NB4 (cell line): ENCODE results near the gene AP4M1.

Source experiments
- DNase-seq: peaks from one replicate; pipeline ENCODE4 v3.0.0; 2010; ENCODE audit warnings: low read depth
- H3K4me3 ChIP-seq: one replicate; pipeline ENCODE4 v1.5.1; 2011; ENCODE audit warnings: mild to moderate bottlenecking, low read depth, low read length, moderate library complexity
- MYC ChIP-seq: IDR thresholded peaks from 2 replicates; pipeline ENCODE4 v1.6.1; 2011; ENCODE audit warnings: low read depth, low read length
- POLR2A ChIP-seq: IDR thresholded peaks from 2 replicates; pipeline ENCODE4 v1.6.1; 2011; ENCODE audit warnings: mild to moderate bottlenecking; ENCODE audit not compliant: insufficient read length; ENCODE audit errors: extremely low read depth
- TF ChIP-seq, protein P1 (sequence below): IDR thresholded peaks from 2 replicates; pipeline ENCODE4 v1.6.1; 2011; ENCODE audit warnings: low read depth, low read length
- TF ChIP-seq, protein P2 (sequence below): IDR thresholded peaks from one replicate; pipeline ENCODE4 v1.5.1; 2012; ENCODE audit warnings: low read depth, low read length

Gene AP4M1

DNA sequence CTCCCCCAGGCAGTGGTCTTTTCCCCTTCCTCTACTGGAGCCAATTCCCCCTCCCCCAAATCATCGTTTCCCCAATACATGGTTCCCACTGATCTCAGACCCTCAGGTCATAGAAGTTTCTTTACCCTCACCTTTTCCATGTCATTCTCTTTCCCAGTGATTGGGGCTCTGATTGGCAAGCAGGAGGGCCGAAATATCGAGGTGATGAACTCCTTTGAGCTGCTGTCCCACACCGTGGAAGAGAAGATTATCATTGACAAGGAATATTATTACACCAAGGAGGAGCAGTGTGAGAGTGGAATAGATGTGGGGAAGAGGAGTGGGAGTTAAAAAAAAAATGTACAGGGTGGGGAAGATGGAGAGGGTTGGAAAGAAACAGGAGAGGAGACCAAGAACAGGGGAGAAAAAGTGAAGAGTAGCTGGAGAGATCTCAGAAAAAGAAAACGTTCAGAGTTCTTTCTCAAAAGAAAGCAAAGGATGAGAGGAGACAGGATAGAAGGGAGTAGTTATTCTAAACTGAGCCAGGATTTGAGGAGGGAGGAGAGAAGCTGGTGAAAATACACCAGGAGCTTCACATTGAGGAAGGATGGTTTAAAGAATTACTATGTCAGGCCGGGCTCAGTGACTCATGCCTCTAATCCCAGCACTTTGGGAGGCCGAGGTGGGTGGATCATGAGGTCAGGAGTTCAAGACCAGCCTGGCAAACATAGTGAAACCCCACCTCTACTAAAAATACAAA, 11.8 kb upstream of the AP4M1 start:
- H3K4me3 ChIP-seq, result peak overlapping the region; percentile 94
- no peak for DNase-seq
- TF ChIP-seq, protein P1, sequence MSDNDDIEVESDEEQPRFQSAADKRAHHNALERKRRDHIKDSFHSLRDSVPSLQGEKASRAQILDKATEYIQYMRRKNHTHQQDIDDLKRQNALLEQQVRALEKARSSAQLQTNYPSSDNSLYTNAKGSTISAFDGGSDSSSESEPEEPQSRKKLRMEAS, result no peak
- TF ChIP-seq POLR2A (no peak), MYC (no peak)
- TF ChIP-seq, protein P2, sequence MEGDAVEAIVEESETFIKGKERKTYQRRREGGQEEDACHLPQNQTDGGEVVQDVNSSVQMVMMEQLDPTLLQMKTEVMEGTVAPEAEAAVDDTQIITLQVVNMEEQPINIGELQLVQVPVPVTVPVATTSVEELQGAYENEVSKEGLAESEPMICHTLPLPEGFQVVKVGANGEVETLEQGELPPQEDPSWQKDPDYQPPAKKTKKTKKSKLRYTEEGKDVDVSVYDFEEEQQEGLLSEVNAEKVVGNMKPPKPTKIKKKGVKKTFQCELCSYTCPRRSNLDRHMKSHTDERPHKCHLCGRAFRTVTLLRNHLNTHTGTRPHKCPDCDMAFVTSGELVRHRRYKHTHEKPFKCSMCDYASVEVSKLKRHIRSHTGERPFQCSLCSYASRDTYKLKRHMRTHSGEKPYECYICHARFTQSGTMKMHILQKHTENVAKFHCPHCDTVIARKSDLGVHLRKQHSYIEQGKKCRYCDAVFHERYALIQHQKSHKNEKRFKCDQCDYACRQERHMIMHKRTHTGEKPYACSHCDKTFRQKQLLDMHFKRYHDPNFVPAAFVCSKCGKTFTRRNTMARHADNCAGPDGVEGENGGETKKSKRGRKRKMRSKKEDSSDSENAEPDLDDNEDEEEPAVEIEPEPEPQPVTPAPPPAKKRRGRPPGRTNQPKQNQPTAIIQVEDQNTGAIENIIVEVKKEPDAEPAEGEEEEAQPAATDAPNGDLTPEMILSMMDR, result no peak

DNA sequence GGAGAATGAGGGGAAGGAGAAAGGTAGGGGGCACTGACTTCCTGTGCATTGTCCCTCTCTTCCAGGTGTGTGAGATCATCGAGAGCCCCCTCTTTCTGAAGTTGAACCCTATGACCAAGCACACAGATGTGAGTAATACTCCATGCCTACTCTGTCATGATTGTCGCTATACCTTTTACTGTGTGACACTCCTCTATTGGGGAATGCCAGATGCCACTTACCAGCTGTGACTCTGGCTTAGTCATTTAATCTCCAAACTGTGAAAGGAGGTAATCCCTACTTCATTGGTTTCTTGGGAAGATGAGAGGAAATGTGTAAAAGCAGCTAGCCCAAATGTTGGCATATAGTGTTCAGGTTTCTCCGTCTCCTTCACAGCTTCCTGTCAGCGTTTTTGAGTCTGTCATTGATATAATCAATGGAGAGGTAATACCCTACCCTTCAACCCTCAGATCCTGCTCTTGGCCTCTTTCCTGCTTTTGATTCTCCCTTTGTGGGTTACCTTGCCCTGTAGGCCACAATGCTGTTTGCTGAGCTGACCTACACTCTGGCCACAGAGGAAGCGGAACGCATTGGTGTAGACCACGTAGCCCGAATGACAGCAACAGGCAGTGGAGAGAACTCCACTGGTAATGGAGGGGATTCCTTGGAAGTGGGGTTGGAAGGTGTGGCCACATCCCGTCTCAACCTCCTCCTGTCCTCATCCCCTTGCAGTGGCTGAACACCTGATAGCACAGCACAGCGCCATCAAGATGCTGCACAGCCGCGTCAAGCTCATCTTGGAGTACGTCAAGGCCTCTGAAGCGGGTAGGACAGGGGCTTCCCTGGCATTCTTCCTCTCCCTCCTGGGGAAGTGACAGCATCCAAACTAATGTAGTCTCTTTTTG, 10.7 kb upstream of the AP4M1 start:
- H3K4me3 ChIP-seq, result no peak overlapping the region
- TF ChIP-seq, protein P1, result no peak
- TF ChIP-seq, protein P2, result no peak
- TF ChIP-seq MYC (no peak), POLR2A (no peak)
- DNase-seq, result no peak

DNA sequence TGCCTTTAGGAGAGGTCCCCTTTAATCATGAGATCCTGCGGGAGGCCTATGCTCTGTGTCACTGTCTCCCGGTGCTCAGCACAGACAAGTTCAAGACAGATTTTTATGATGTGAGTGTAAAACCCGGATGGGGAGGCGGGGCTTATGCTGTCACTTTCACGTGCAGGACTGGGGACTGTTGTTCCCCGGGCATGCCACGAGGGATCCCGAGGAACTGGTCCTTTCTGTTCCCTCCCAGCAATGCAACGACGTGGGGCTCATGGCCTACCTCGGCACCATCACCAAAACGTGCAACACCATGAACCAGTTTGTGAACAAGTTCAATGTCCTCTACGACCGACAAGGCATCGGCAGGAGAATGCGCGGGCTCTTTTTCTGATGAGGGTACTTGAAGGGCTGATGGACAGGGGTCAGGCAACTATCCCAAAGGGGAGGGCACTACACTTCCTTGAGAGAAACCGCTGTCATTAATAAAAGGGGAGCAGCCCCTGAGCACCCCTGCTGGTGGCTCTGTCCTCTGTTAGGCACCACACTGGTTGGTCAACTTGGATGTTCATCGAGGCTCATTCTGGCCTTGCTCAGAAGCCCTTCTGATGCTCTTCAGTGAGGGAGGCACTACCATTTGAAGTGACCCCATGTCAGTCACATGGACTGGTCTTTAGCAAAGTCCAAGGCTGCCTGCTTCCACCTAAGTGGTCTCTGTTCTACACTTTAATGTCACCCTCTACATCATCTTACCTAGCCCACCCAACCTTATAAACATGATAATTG, 9.8 kb upstream of the AP4M1 start:
- no peak overlapping the region for H3K4me3 ChIP-seq
- DNase-seq, result peak; percentile 63
- TF ChIP-seq POLR2A, result peak; percentile 35
- TF ChIP-seq, protein P2, result peak; percentile 41
- TF ChIP-seq MYC, result 0 out of 2 replicates have a peak, but pooled peaks have one; percentile 7
- TF ChIP-seq, protein P1, result peak; percentile 28; the same call in 1 of the 2 replicates

DNA sequence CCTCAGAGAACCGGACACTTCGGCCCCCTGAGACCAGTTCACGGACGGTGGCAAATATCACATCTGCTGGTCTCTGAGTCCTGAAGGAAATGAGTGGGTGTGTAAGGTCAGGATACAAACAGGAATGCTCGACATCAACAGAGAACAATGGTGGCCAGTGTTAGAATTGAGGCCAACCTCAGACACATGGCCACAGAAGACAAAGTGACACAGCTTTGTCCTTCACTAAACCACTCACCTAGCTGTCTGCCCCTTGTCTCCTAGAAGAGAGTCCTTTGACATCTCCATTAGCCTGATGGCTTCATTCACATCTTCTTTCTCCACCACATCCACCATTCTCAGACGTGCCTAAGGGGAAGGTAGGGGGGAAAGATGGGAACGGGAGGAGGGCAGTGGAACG, 8.4 kb upstream of the AP4M1 start:
- no peak for DNase-seq
- H3K4me3 ChIP-seq, result no peak overlapping the region
- TF ChIP-seq MYC (no peak), POLR2A (peak; percentile 23)

DNA sequence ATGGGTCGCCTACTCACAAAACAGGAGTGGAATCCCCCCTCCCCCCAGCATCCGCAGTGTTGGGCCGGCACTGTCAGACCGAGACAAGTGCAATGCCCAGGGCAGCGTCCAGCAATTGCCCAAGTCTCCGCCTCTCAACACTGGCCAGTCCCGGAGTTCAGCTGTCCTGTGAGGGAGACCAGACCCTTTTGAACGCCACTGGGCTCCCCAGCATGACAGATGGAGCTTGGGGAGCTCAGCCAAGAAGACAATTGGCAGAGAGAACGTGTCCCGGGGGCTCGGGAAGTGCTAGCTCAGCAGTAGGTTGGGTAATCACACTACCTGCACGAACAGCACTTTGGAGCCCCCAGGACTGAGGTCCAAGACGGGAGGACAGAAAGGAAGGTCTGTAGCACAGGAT, 7.9 kb upstream of the AP4M1 start:
- DNase-seq, result no peak
- no peak overlapping the region for H3K4me3 ChIP-seq
- TF ChIP-seq, protein P2, result no peak
- TF ChIP-seq MYC (no peak), POLR2A (no peak)
- TF ChIP-seq, protein P1, result no peak

DNA sequence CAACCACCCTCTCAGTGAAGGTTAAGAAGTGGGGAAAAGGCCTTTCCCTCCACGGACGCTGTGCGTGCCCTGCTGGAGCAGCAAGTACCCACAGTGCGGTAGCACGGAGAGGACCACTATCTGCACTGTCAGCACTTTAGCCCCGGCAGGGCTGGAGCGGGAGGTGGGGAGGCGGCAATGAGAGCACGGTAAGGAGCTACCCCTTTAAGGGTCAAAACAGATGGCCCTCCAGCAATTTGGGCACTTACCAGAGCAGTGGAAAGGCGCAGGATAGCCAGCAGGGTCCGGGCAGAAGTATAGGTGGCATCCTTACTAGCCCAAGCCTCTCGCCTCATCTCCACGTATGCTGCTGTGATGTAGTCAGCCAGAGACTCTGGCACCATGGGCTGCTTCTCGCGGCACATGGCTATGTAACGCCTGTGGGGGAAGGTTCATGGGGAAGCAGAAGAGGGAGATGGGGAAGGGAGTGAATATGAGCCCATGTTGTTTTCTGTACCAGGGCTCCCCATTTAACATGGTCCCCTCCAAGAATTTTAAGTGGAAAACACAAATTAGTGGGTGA, 7.4 kb upstream of the AP4M1 start:
- no peak overlapping the region for H3K4me3 ChIP-seq
- no peak for TF ChIP-seq MYC
- TF ChIP-seq, protein P1, result no peak
- TF ChIP-seq POLR2A, result no peak
- TF ChIP-seq, protein P2, result no peak
- DNase-seq, result no peak
